Measurements from ENCODE around the gene TOP1.
"Not testable (repeated sequence)": the region's sequence is repeated elsewhere in the genome, so short reads cannot be mapped to it uniquely, and the experiment has no call there.

Gene TOP1

DNA sequence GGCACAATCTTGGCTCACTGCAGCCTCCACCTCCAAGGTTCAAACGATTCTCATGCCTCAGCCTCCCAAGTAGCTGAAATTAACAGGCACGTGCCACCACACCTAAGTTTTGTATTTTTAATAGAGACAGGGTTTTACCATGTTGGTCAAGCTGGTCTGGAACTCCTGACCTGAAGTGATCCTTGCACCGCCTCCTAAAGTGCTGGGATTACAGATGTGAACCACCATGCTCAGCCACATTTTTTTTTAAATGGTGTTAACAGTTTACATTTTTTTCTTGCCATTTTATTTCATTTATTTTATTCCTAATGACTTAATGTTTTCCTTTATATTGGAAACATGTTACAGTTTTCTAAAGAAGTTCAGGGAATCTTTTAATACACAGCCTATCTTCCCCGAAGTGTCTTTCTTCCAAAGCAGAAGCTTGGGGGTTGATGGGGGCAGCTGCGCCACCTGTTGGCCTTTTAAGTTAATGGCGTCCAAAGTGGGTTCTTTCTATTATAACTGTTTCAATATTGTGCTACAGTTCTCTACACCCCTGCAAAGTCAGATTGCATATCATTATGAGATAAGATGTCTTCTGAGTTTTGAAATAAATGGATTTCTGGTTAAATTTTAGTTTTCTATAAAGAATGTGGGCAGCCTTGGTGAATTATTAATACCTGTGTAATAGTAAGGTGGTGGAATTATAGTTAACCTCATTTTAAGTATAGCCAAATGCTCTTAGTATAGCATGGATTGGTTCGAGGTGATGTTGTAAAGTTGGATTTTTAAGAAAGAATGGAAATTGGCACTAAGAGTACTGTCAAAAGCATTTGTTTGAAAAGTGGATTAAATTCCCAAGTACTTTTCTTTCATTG is 66.7 kb downstream of the TOP1 start:
- DNase-seq: peak; percentile 70 to 78

- no peak for DNase-seq
These were observed 70.2 kb downstream of the TOP1 start for GRCh38 chr20:41098703-41099250.

DNA sequence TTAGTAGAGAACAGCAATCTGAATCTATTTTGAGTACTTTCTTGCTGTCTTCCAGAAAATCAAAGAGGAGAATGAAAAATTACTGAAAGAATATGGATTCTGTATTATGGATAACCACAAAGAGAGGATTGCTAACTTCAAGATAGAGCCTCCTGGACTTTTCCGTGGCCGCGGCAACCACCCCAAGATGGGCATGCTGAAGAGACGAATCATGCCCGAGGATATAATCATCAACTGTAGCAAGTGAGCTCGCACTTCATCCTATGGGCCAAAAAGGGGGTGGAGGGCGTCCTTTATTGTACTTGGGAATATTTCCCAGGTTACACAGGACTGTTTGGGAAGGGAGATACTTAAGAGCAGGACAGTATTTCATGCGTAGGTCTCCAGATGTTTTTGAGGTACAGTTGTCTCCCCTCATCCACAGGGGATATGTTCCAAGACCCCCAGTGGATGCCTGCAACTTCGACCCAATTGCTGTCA is 71.4 kb downstream of the TOP1 start:
- DNase-seq: no peak

- DNase-seq: no peak
These were observed 73.0 kb downstream of the TOP1 start for GRCh38 chr20:41101660-41102059.

DNA sequence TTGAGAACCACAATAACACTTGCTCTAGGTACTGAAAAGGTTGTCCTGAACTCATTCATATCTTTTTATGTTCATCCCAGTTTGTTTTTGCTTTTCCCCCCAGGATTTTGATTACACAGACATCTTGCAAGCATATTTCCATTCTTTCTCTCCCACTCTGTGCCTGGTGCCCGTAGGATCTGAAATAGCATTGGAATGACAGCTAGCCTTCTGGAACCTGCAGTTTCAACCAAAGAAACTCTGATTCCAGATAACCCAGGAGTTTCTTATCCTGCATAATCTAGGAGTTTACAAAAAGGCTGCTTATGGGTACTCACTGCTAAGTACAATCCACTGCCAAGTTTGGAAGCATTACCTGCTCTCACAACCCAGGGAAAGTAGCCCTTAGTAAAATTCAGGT is 79.9 kb downstream of the TOP1 start:
- no peak for DNase-seq

DNA sequence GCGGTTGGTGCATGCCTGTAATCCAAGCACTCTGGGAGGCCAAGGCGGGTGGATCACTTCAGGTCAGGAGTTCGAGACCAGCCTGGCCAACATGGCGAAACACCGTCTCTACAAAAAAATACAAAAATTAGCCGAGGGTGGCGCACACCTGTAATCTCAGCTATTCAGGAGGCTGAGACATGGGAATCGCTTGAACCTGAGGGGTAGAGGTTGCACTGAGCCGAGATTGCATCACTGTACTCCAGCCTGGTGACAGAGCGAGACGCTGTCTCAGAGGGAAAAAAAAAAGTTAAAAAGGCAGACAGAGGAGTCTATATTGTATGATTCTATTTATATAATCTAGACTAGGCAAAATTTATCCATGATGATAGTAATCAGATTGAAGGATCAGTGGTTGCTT is 81.4 kb downstream of the TOP1 start:
- no peak for DNase-seq

- no peak for DNase-seq
These were observed 82.4 kb downstream of the TOP1 start for GRCh38 chr20:41110930-41111577.

- no peak for DNase-seq
These were observed 82.9 kb downstream of the TOP1 start for GRCh38 chr20:41111578-41111951.

- no peak for DNase-seq
These were observed 87.8 kb downstream of the TOP1 start for GRCh38 chr20:41116282-41116956.

DNA sequence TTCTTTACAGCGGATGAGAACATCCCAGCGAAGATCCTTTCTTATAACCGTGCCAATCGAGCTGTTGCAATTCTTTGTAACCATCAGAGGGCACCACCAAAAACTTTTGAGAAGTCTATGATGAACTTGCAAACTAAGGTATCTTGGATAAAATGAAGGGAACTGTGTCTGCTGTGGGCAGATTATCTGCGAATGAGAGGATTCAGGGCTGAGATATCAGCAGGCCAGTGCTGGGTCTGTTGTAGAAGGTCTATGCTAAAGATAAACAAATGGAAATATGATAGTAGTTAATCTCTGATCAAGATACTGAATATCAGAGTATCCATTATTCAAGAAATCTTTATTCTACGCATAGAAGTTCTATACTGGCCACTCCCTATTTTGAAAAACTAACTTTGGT is 89.5 kb downstream of the TOP1 start:
- DNase-seq: not testable (repeated sequence)

GRCh38 chr20:41118632-41119031 is 90.0 kb downstream of the TOP1 start:
- no peak for DNase-seq

- no peak for DNase-seq
These were observed 91.3 kb downstream of the TOP1 start for GRCh38 chr20:41119614-41120561.

- DNase-seq: no peak
These were observed 92.8 kb downstream of the TOP1 start for GRCh38 chr20:41121399-41121798.

- no peak for DNase-seq
These were observed 95.0 kb downstream of the TOP1 start for GRCh38 chr20:41123631-41124030.

- DNase-seq: no peak
These were observed 96.0 kb downstream of the TOP1 start for GRCh38 chr20:41124451-41125094.

- DNase-seq: no peak
These were observed 97.2 kb downstream of the TOP1 start for GRCh38 chr20:41125530-41126457.

GRCh38 chr20:41126719-41127118 is 98.1 kb downstream of the TOP1 start:
- DNase-seq: no peak

DNA sequence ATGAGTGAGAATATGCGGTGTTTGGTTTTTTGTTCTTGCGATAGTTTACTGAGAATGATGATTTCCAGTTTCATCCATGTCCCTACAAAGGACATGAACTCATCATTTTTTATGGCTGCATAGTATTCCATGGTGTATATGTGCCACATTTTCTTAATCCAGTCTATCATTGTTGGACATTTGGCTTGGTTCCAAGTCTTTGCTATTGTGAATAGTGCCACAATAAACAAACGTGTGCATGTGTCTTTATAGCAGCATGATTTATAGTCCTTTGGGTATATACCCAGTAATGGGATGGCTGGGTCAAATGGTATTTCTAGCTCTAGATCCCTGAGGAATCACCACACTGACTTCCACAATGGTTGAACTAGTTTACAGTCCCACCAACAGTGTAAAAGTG is 99.7 kb downstream of the TOP1 start:
- not testable (repeated sequence) for DNase-seq

DNA sequence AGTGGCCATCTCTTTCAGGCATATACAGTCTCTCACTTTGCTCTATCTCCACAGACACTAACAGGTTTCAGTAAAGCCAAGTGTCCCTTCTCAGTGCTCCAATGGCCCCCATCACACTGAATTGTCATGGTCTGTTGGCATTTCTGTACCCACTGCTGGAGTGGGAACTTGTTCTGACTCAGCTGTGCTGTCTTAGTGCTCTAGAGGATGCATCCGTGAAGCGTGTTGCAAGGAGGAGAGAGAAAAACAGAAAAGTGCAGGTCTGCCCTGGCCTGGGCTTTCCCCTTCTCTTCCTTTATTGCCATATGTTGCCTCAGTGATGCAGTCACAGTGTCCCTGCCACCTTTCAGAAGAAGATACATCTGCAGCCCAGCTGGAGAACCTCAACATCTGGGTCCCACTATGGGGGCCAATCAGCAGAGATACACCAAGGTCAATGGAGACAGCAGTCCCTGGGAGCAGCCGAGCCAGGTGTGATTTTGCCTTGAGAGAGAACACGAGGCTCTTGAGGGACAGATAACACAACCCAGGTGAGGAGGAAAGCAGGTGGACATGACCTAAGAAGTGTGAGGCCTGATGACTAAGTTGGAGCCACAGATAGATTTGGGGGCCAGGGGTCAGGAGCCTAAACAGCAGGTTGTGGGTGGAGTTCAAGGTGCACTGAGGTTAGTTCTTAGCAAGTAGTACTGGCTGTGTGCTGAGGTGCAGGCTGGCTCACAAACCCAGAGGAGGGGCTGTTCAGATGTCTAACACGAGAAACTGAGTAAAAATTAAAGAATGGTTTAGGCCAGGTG is 103.2 kb downstream of the TOP1 start:
- DNase-seq: no peak

DNA sequence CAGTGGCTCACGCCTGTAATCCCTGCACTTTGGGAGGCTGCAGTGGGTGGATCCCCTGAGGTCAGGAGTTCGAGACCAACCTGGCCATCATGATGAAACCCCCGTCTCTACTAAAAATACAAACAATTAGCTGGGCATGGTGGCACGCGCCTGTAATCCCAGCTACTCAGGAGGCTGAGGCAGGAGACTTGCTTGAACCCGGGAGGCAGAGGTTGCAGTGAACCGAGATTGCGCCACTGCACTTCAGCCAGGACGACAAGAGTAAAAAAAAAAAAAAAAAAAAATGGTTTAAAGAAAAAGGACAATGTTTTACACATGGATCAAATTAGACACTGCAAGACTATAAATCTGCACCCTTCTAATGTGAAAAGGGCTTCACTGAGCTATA is 103.8 kb downstream of the TOP1 start:
- not testable (repeated sequence) for DNase-seq
